BE2C (cell line): ENCODE data around the gene KCNMB1.

Experiments used
- DNase-seq: peaks from one replicate; pipeline ENCODE4 v3.0.0-alpha.2; 2020
- H3K27me3 ChIP-seq: fragments of 250-450 bp; sonication (Bioruptor Pico); 2 replicates; pipeline ENCODE4 v1.5.1; 2020; ENCODE audit warnings: mild to moderate bottlenecking
- H3K36me3 ChIP-seq: fragments of 250-450 bp; sonication (Bioruptor Pico); 2 replicates; pipeline ENCODE4 v1.5.1; 2020; ENCODE audit warnings: mild to moderate bottlenecking
- H3K4me1 ChIP-seq: fragments of 250-450 bp; sonication (Bioruptor Pico); 2 replicates; pipeline ENCODE4 v1.5.1; 2020
- H3K4me3 ChIP-seq: 2 replicates; pipeline ENCODE4 v1.5.1; 2011; ENCODE audit warnings: low read depth, low read length
- H3K9me3 ChIP-seq: fragments of 250-450 bp; sonication (Bioruptor Pico); 2 replicates; pipeline ENCODE4 v1.5.1; 2020
- CTCF ChIP-seq: IDR thresholded peaks from 2 replicates; pipeline ENCODE4 v1.5.1; 2012; ENCODE audit warnings: mild to moderate bottlenecking, low read depth, low read length

Gene KCNMB1

DNA sequence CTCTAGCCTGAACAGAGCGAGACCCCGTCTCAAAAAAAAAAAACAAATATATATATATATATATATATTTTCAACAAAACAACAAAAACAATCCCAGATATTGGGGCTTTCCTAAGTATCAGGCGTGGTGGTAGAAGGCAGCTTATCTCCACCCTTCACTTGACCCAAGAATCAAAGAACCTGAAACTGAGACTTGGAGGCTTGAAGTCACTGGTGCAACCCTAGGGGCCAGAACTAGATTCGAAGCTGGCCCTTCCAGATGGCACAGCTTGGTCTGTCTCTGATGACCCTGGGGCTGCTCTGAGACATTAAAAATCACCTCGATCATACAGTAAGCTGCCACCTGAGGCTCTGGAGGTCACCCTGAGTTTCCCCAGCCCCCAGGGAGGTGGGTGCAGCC is 1.3 kb upstream of the KCNMB1 start:
- H3K36me3 ChIP-seq: no peaks in the 10 kb centered on the region

DNA sequence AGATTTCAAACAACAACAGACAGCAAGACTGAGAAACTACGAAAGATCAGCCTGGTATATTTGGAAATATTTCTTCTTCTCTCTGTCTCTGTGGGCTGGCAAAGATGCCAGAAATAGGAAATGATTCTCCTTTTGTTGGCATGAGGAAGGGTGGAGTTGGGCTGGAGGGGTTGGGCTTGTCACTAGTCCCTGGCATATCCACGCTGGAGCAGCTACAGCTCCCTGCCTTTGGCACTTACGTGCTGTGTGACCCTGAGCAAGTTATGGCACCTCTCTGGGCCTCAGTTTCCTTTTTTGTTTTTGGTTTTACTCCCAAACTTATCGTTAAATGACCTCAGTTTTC is 354 bp upstream of the KCNMB1 start:
- Histone ChIP-seq H3K9me3 (no peaks in the 10 kb centered on the region), H3K27me3 (peaks cover 7% of the 10 kb centered on the region), H3K4me3 (no peak overlapping the region), H3K36me3 (no peaks in the 10 kb centered on the region), H3K4me1 (no peaks in the 10 kb centered on the region)
- DNase-seq: no peak
- TF ChIP-seq CTCF: no peak

More for the DNA sequence above, 1.3 kb upstream of the KCNMB1 start:
- Histone ChIP-seq H3K4me1 (no peaks in the 10 kb centered on the region), H3K9me3 (no peaks in the 10 kb centered on the region), H3K27me3 (peaks cover 3% of the 10 kb centered on the region; the same call in 1 of the 2 replicates), H3K4me3 (no peak overlapping the region)
- no peak for DNase-seq
- no peak for TF ChIP-seq CTCF

DNA sequence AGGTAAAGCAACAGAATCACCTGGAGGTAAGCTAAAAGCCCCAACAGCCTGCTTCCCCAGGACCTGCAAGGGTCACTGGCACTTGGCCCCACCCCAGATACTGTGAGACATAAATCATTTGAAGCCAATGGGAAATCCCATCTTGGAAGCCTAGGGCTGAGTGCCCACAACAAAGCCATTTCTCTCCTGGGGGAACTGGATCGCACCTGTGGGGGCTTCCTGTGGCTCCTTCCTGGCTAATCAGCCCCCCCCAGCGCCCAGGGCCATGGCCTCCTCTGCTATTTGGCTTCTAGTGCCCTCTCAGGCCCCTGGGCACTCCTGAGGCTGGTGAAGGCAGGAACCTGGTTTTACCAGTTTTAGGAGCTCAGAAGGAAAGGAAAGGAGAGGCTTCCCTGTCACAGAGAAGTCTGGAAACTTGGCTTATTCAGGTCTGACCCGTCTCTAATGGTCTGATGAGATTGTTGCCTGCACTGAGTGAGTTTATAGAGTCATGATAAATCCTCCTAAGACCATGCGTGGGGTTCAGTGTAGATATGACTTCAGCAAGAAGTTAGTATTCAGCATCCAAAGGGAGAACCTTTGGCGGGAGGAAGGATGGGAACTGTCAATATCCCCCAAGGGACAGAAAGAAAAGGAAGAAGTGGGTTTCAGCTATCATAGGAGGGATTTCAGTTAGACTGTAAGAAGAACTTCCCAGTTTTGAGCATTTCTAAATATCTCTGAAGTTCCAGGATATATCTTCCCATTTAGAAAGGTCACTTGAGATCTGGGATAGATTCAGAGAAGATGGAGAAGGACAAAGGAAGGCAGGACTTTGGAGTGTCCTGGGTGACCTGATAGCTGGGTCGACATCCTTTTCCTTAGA is 1.2 kb downstream of the KCNMB1 start:
- DNase-seq: no peak
- H3K4me3 ChIP-seq: no peak overlapping the region
- H3K27me3 ChIP-seq: peaks cover 8% of the 10 kb centered on the region
- H3K9me3 ChIP-seq: no peaks in the 10 kb centered on the region
- no peak for TF ChIP-seq CTCF
- H3K4me1 ChIP-seq: no peaks in the 10 kb centered on the region
- H3K36me3 ChIP-seq: no peaks in the 10 kb centered on the region

- H3K4me1 ChIP-seq: no peaks in the 10 kb centered on the region
- H3K4me3 ChIP-seq: no peak overlapping the region
- DNase-seq: no peak
- no peaks in the 10 kb centered on the region for H3K36me3 ChIP-seq
- peaks cover 8% of the 10 kb centered on the region for H3K27me3 ChIP-seq
- TF ChIP-seq CTCF: no peak
- H3K9me3 ChIP-seq: no peaks in the 10 kb centered on the region
These were observed 2.3 kb downstream of the KCNMB1 start for GRCh38 chr5:170386743-170387395.

GRCh38 chr5:170383227-170383626 is 5.9 kb downstream of the KCNMB1 start:
- no peak for TF ChIP-seq CTCF
- Histone ChIP-seq H3K4me3 (no peak overlapping the region), H3K9me3 (no peaks in the 10 kb centered on the region), H3K36me3 (no peaks in the 10 kb centered on the region), H3K4me1 (no peaks in the 10 kb centered on the region), H3K27me3 (peaks cover 5% of the 10 kb centered on the region)
- no peak for DNase-seq

GRCh38 chr5:170382790-170383189 is 6.4 kb downstream of the KCNMB1 start:
- H3K4me1 ChIP-seq: no peaks in the 10 kb centered on the region
- peaks cover 5% of the 10 kb centered on the region; the same call in 1 of the 2 replicates for H3K27me3 ChIP-seq
- no peak overlapping the region for H3K4me3 ChIP-seq
- no peaks in the 10 kb centered on the region for H3K36me3 ChIP-seq
- DNase-seq: no peak
- H3K9me3 ChIP-seq: no peaks in the 10 kb centered on the region
- no peak for TF ChIP-seq CTCF
